Skin of body (tissue), 2 donors: ENCODE measurements around the gene CYBC1. TPM values are rescaled to one million over a fixed set of nuclear protein-coding genes. Genes with fewer than 3 reads are reported as not detected.

ENCODE experiments used
- DNase-seq: peaks from one replicate; lab custom pipeline; 2025; lab: John Stamatoyannopoulos, UW
- total RNA-seq: library from RNA; depleted of rRNA; stranded (reverse); fragments of >200 nt; gene quantifications from one replicate; pipeline ENCODE4 v1.2.3, GENCODE V29; 2014

The CYBC1 gene
- 24.8 TPM for total RNA-seq

DNA sequence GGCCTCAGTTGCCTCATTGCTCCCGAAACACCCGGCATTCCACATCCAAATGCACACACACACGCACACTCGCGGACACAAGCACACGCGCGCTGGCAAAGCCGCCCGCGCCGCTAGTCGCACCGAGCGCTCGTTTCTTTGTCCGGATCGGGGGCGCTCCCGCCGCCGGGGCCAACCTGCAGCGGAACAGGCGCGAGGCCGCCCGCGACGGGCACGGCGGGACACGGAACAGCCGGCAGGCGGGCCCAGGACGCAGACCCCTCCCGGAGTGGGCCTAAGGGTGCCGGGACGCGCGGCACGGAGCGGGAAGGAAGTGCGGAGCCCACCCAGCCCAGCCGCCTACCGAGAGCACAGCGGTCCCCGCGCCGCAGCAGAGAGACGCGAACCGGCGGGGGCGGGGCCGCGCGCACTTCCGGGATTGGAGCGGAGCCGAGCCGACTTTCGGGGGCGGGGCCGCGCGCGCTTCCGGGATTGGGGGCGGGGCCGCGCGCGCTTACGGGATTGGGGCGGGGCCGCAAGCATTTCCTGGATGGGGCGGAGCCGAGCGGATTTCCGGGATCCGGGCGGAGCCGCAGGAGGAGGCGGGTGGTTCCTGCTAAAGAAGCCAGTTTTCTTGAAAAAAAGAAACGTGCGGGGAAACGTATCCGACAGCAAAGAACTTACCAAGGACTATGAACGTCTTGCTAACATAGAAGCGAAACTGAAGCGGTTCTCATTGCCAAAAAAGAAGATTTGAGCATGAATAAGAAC is at the start of gene CYBC1:
TSS of gene CYBC1 (minus strand) at position 396 of the 750 bp plus-strand sequence. CDS start 1,498 bp downstream, outside the sequence.
- DNase-seq: peak; percentile 95

- DNase-seq: no peak
Observed at GRCh38 chr17:82497483-82498405, 47.2 kb upstream of the CYBC1 start.

DNA sequence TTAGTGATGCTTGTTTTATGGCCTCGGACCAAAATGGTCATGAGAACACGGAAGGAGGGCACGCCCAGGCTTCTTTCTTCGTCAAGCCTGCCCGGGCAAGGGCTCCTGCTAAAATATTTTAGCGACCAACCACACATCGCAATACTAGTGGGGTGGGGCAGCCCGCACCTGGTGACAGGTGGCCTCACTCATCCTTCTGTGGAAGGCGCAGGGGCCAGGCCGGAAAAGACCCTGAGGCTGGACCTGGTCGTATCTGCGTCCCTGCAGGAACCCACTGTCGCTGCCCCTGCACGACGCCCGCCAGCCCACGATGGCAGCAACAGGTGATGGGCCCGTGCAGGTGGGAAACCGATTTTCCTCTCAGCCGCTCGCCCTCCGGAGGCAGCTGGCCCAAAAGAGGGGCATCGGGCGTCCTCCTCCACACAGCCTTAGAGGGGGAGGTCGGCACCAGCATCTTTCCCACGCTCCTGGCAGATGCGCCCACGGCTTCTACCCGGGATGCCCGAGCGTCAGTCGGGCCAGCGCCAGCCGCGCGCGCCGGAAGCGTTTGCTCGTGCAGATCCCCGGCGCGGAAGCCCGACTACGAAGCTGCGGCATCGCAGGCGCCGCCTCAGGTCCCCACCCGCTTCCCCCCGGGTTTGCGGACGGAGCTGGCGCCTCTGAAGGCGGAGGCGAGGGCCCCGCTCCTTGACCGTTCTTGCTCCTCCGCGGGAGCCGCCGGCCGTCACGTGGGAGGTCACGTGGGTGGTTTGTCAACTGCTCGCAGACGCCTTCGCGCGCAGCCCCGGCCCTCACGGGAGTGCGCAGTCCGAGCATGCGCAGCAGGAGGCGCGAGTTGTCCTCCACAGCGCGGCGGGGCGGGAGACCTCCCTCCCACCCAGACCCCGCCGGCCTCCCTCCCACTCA is 46.2 kb upstream of the CYBC1 start:
- peak; percentile 91 for DNase-seq

GRCh38 chr17:82495844-82496528 is 45.4 kb upstream of the CYBC1 start:
- DNase-seq: no peak

DNA sequence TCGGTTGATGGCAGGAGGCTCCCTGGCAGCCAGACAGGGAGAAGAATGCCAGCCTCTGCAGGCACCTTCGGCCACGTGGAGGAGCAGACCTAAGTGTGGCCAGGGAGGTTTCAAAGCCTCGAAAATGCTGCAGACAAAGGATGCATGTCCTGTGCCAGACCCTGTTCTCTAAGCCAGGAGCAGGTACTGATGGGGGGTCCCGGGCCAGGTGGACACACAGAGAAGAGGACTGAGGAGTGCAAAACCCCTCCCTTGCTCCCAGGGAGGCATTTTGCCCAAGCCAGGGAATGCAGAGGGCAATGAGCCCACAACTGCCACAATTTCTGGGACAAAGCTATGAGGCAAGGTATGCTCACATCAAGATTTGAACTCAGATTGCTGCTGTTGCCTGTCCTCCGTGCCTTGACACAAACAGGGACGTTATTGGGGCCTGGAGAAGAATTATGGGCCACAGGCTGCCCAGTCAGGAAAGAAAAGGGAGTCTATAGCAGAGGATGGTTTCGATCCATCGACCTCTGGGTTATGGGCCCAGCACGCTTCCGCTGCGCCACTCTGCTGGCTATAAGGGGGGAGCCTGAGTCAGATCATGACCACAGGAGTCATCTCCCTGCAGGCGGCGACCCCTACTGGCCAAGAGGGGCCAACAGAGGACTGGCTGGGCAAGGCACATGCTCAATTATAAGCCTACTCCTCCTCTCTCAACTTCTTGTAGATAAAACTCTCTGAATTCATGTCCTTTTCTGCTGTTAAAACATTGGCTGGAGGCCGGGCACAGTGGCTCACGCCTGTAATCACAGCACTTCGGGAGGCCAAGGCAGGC is 43.9 kb upstream of the CYBC1 start:
- DNase-seq: peak; percentile 90

GRCh38 chr17:82493226-82493781 is 42.8 kb upstream of the CYBC1 start:
- no peak for DNase-seq

GRCh38 chr17:82492643-82493225 is 42.2 kb upstream of the CYBC1 start:
- DNase-seq: no peak

DNA sequence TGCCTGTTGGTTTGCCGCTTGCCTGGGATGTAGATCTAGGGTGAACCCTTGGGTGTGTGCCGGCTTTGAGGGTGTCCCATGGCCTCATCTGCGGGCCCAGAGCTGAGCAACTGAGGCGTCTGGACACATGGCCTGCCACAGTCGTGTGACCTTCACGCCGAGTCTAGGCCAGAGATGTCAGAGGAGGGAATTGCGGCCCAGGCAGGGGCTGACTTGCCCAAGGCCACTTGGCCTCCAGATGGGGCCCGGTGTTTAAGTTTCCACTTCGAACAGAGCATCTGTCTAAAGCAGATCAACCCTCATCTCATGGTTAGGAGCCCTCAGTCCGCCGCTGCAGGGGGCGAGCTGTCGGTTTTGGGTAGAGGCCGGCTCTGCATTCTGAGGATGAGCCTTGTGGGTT is 41.0 kb upstream of the CYBC1 start:
- no peak for DNase-seq

- no peak for DNase-seq
Observed at GRCh38 chr17:82491196-82491530, 40.6 kb upstream of the CYBC1 start.

GRCh38 chr17:82490512-82491195 is 40.1 kb upstream of the CYBC1 start:
- DNase-seq: no peak

- DNase-seq: no peak
Observed at GRCh38 chr17:82489851-82490511, 39.4 kb upstream of the CYBC1 start.

DNA sequence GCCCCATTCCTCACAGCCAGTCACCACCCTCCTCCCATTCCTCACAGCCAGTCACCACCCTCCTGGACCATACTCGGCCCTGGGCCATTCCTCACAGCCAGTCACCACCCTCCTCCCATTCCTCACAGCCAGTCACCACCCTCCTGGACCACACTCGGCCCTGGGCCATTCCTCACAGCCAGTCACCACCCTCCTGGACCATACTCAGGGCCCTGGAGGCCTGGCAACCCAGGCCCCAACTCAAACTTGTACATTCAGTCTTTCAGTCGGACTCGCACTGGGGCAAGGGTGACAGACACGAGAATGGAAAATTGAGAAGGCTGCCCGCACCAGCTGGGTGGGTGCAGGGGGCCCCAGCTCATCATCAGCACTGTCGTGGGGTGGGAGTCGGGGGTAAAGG is 38.6 kb upstream of the CYBC1 start:
- no peak for DNase-seq

DNA sequence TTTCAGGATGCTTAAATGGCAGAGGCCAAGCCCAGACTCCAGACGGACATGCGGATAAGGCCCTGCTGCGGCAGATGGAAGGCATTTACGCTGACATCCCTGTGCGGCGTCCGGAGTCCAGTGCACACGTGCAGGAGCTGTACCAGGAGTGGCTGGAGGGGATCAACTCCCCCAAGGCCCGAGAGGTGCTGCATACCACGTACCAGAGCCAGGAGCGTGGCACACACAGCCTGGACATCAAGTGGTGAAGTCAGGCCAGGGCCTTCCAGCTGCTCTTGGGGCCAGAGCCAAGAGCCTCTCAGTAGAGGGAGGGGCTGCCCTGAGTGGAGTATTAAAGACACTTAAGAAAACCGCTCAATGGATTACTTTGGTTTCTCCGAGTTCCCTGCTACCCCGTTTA is 37.4 kb upstream of the CYBC1 start:
- no peak for DNase-seq

DNA sequence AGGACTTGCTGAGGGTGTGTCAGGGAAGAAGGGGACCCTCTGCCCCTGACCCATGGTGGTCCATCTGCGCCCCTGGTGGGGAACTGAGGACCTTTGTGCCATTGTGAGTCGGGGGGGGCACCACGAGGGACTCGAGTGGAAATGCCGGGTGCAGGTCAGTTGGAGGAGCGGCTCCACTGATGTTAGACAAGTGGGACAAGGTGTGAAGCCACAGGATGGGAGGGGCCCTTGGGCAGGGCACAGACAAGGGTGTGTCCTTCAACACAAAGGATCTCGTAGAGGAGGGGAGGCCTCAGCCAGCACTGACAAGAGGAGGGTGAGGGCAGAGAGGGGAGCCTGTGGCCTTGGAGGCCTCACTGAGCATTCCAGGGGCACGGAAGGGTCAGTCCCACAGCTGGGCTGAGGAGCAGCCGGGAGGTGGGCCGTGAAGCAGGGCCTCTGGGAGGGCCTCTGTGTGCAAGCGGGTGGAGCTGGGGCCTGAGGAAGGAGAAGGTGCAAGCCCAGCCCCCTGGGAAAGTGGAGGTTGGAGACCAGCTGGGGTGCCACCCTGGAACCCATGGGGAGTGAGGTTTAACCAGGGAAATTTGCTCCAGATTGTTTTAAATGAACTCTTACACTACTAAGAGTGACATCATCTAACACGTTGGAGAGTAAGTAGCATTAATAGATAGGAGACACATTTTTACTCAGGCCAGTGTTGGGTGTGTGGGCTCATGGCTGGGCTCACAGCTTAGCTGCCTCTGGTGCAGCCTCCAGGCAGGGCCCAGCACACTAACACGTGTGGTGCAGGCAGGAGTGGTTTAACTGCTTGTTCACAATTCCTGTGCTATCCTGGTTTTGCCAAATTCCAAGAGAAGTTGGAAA is 35.9 kb upstream of the CYBC1 start:
- no peak for DNase-seq

GRCh38 chr17:82483836-82484235 is 33.3 kb upstream of the CYBC1 start:
- no peak for DNase-seq

DNA sequence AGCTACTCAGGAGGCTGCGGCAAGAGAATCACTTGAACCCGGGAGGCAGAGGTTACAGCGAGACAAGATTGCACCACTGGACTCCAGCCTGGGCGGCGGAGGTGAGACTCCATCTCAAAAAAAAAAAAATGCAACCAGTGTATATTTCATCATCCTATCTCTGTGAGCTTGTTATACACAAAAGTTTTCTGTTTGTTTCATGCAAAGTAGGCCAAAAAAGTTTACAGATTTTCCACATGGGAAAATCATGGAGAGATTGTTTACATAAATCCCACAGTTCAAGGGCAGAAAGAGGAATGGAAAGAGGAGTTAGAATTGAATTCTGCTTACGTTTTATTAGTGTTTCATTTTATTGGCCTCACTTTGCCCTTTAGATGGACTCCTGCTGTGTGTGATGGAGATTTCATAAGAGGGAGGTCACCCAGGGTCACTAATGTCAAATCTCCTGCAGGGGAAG is 32.7 kb upstream of the CYBC1 start:
- DNase-seq: no peak

DNA sequence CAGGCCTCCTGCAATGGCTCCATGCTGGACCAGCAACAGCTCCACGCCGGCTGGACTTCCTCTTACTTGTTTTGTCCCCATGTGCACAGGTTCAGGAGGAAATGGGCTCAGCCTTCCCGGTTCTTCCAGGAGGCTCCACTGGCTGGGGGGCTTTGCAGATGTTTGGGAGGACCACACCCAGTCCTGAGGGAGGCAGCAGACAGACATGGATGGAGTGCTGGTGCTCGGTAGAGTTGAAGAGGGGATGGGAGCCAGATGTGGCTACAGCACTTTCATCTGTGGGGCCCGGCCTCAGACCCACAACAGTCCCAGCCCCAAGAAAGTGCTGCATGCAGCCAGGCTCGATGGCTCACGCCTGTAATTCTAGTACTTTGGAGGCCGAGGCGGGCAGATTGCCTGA is 29.8 kb upstream of the CYBC1 start:
- peak; percentile 59 for DNase-seq
